AG10803 (cell line): Measurements from ENCODE around the gene CCND1.
A peak's percentile ranks its signal among the peaks of the same experiment; 100 is the strongest.

Source experiments
- DNase-seq: peaks from one replicate; pipeline ENCODE4 v3.0.0; 2010; ENCODE audit warnings: low read depth
- H3K4me3 ChIP-seq: 2 replicates; pipeline ENCODE4 v1.5.1; 2011; ENCODE audit warnings: mild to moderate bottlenecking, low read length, control low read depth
- CTCF ChIP-seq: conservative IDR thresholded peaks from 2 replicates; pipeline ENCODE4 v1.5.1; 2011; ENCODE audit warnings: mild to moderate bottlenecking, low read length, control low read depth, inconsistent platforms

The CCND1 gene

GRCh38 chr11:69671734-69672465 lies 30.9 kb downstream of the CCND1 start:
- no peak for TF ChIP-seq CTCF
- no peak overlapping the region for H3K4me3 ChIP-seq
- DNase-seq, result no peak

- peak; percentile 76 for DNase-seq
- TF ChIP-seq CTCF, result no peak
- H3K4me3 ChIP-seq, result peak overlapping the region; percentile 97
These were observed 33.4 kb downstream of the CCND1 start for GRCh38 chr11:69674267-69674885.

- peak; percentile 95 for DNase-seq
- no peak for TF ChIP-seq CTCF
- H3K4me3 ChIP-seq, result peak within 1 kb of the TSS; percentile 97
These were observed 34.1 kb downstream of the CCND1 start, which contains the start of gene LTO1 for GRCh38 chr11:69674886-69675714. LTO1 (minus strand) TSS chr11:69675353; CDS start chr11:69675239, 114 bp downstream.

GRCh38 chr11:69677749-69678148 lies 36.8 kb downstream of the CCND1 start:
- no peak for DNase-seq
- no peak overlapping the region for H3K4me3 ChIP-seq
- TF ChIP-seq CTCF, result no peak

GRCh38 chr11:69680688-69681087 lies 39.7 kb downstream of the CCND1 start:
- H3K4me3 ChIP-seq, result no peak overlapping the region
- TF ChIP-seq CTCF, result no peak
- no peak for DNase-seq

- TF ChIP-seq CTCF, result no peak
- no peak for DNase-seq
- no peak overlapping the region for H3K4me3 ChIP-seq
These were observed 41.3 kb downstream of the CCND1 start for GRCh38 chr11:69682221-69682620.
